GM12892 (cell line): ENCODE data around the gene ZFP36.

Experiments used
- POLR2A ChIP-seq: IDR thresholded peaks from 2 replicates; pipeline ENCODE4 v1.6.1; 2011; ENCODE audit warnings: low read depth, low read length, control low read depth
- POLR2AphosphoS5 ChIP-seq: IDR thresholded peaks from 2 replicates; pipeline ENCODE4 v1.6.1; 2011; ENCODE audit warnings: low read depth, low read length, control low read depth

DNA sequence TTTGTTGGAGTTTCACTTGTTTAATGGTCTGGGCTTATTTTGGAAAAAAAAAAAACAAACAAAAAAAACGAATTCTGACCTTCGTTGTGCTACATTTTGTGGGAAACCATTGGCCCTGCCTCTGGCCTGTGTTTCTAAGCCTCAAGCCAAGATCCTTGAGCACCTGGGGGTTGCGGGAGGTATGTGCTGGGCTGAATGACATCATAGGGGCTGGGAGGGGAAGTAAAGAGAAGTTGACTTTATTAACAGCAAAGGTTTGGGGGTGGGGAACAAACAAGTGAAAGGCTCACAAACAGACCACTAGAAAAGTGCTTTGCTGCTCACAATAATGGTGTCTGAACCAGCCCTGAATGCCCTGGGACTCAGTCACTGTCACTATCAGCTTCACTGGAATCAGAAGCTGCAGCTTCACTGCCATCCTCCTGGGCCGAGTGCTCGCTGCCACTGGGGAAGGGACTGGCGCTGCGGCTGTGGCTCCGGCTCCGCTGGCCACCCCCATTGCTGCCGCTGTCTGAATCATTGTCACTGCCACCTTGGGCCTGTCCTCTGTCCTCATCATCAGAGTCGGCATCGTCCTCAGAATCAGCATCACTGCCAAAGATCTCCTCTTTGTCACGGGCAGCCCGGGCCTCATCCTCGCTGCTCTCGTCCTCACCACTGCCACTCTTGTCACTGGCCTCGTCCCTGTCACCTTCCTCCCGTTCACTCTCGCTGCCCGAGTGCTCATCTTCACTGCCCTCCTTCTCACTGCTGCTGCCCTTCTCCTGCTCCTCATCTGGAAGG lies 20.8 kb upstream of the ZFP36 start:
- TF ChIP-seq POLR2AphosphoS5 (no peak), POLR2A (no peak)
